HG02588 (cell line): ENCODE measurements around the gene CSNK2A3.
"Not testable (repeated sequence)": the region's sequence is repeated elsewhere in the genome, so short reads cannot be mapped to it uniquely, and the experiment has no call there.

ENCODE experiments used
- ATAC-seq: cut with Tn5 transposase; IDR thresholded peaks from one replicate; pipeline ENCODE4 v1.9.1; 2021; ENCODE audit warnings: mild to moderate bottlenecking, moderate library complexity; ENCODE audit not compliant: unreplicated experiment

The CSNK2A3 gene

DNA sequence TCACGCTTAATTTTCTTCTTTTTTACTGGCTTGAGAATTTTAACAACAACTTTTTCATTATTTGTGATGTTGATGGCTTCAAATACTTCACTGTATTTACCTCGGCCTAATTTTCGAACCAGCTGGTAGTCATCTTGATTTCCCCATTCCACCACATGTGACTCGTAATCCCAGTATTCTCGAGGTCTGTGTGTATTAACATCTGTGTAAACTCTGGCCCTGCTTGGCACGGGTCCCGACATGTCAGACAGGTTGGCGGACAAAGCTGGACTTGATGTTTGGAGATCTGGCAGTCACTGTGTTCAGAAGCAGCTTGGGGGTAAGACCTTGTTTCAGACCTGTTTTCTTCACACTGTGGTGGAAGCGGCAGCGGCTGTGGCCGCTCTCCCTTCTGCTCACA is at the start of gene CSNK2A3:
TSS of gene CSNK2A3 (minus strand) at position 373 of the 400 bp plus-strand sequence. CDS start at position 242, 131 bp downstream.
- ATAC-seq = not testable (repeated sequence)

DNA sequence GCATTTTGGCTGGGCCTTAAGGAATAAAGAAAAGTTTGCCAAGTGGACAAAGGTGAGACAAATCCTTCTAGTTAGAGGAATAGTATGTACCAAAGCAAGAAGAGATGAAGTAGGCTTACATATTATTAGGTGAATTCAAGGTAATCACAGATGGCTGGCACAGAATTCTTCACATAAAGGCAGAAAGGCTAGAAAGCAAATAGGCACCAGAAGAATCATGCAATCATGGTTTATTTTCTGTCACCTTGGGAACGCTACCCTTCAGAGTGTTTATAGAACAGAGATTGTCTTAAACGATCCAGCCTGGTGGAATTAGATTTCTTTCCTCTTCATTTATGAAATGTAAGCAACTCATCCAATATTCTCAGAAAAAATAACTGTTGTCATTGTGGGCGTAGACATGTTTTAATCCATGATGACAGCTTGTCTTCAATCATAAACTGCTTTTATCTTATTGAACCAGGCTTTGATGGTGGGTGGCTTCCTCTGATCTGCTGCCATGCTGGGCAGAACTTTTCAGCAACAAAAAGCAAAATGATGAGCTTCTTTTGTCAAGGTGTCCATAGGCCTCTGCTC is 49.0 kb upstream of the CSNK2A3 start:
- no peak for ATAC-seq

DNA sequence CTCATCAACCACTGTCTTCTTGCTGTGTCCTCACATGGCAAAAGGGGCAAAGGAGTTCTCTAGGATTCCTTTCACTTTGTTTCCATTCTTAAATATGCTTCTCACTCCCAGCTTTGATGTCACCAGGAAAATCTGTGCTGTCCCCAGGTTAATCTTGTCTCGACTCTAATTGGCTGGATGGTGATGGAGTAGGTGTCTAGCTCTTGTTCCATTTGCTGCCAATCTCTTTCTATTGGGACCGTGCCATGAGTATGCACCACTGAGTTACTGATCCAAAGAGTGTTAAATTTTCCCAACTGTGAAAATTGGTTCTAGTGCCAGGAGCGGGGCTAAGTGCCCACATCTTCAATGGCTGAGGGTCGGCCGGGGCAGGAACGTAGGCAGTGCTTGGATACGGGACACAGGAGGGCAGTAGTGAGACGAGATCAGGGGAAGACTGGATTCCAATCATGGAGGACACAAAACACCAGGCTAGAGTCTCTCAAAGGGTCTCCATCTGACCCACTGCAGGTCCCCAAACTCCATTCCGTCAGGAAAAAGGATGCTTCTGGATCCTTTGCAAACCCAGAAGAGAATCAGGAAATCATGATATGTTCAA is 47.7 kb upstream of the CSNK2A3 start:
- no peak for ATAC-seq

DNA sequence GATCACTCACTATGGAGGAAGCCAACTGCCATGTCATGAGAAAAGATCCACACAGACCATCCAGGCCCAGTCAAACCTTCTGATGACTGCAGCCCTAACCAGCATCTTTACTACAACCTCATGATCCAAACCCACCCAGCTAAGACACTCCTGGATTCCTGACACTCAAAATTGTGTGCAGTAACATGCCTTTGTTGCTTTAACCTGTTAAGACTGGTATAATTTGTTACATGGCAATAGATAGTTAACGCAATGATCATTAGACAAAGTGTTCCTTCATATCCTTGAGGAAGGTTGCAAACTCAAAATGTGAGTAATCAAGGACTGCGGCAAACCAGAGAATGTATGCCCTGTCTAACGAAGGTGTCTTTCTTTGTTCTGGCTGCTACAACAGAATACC is 47.1 kb upstream of the CSNK2A3 start:
- no peak for ATAC-seq

DNA sequence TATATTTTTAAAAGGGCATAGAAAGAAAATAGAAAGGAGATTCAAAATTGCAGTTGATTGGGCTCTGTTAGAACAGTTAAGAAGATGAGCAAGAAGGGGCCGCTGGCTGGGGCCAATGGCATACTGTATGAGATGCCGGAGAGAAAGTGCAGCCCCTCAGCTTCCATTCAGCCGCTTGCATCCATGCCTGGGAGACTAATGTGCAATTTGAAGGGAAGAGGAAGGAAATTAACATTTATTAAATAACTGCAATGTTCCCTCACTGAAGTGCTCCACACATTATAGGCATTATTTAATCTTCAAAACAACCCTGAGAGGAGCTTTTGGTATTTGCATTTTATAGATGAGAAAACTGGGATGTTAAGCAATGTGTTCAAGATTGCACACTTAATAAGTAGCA is 44.7 kb upstream of the CSNK2A3 start:
- ATAC-seq = no peak

DNA sequence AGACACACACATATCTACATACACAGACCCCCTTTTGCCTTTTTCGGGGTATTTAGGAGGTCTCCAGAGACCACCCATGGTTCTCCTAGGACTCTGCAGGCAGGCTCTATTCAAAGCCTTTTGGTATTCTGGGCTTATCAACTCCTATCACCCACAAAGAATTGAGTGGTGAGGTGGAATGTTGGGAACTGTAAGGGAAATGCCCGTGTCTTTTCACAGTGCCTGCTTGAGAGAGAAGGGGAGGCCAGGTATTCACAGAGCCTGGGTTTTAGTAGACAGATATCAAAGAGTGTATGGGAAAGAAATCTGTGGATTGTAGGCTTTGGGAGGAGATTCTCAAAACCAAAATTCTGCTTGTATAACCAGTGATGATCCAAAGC is 44.0 kb upstream of the CSNK2A3 start:
- ATAC-seq = no peak

DNA sequence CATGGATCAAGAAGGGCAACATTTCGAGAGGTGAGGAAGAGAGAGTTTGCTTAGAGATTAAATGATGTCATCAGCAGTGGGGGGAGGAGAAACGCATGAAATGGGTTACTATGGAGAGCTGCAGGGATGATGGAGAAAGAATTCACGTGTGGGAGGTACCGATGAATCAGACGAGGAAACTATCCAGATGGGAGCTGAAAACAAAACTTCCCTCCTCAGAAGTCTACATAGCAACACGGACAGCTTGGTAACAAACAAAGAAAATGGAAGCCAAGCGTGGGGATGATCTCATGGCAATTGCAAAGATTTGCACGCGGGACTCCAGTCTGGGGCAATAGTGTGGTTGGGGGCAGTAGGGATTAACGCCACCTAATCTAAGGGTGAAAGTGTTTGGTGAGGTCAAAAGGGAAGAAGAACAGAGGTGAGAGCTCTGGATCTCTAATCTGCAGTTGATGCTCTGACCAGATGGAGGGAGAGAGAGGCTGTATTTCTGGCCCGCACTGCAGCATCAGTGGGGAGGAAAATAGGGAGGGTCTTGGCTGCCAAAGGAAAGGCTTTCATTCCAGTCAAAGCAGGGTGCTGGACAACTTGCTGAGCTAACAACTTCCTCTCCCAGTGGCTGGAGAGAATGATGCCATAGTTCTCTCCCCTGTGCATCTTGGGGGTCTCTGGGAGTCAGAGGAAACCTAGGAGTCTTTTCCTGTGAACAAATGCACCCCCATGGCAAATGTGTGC is 43.4 kb upstream of the CSNK2A3 start:
- ATAC-seq = no peak

DNA sequence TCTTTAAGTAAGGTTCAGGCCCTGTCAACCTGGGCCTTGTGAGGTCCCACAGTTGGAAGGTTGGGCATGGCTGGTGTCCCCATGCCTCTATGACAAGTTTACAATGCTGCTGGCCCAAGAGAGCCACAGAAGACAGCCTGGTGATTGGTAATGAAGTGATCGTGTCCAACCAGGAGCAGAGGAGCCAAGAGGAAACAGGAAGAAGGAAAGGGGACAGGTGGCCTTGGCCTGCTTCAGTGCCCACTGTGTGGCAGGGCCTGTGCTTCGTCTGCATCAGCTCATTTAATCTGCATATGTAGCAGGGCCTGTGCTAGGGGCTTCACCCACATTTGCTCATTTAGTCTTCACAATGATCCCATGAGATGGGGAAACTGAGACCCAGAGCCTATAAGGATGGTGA is 42.1 kb upstream of the CSNK2A3 start:
- ATAC-seq = no peak

DNA sequence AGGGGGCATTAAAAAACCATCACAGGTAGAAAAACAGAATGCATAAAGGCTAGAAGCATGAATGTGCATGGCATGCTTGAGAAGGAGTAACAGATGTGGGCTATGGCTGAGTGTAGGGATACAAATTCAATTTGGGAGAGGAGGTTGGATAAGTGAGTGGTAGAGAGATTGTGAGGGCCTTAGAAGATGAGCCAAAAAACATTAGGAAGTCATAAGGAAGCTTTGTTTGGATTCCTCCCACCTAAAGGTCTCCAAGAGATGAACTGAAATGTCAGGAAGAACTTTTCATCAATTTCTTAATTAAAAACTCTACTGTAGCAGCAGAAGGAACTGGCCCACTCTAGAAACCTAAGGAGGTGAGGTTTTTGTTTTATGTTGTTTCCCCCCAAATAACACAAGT is 41.2 kb upstream of the CSNK2A3 start:
- no peak for ATAC-seq

DNA sequence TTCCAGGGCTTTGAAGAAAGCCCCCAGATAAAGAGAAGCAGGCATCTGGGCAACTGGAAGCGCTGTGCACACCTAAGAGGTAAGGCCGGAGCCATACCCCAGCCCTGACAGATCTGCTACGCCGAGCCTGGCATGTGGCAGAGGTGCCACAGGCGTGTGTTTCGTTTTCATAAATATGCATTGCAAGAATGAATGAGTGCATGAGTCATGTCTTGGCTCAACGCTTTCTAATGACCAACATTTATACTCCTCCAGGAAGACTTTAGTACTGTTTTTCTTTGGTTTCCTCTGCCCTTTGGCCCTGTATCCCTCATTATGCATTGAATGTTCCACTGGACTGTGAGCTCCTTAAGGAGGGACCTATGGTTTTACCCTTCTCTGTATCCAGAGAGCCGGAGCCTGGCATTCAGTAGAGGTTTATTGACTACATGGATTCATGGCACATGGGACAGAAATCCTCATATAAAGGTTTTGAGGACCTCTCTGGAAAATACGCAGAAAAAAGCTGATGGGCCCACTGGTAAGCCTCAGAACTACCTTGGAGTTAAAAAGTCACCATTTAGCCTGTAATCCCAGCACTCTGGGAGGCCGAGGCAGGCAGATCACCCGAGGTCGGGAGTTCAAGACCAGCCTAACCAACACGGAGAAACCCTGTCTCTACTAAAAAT is 38.9 kb upstream of the CSNK2A3 start:
- no peak for ATAC-seq

DNA sequence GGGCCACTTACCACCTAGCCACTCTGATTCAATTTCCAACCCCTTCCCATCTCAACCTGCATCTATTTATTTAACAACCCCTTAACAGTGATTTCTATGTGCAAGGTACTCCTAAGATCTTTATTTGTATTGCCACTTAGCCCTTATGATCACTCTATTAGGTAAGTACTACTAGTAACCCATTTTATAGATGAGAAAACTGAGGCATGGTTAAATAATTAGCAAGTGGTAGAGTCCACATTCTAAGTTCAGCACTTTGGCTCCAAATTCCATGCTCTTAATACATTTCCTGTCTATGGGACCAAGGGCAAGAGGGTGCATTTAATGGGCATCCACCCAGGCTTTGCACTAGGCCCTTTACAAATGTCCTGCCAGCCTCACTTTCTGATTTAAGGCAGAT is 38.1 kb upstream of the CSNK2A3 start:
- ATAC-seq = no peak

DNA sequence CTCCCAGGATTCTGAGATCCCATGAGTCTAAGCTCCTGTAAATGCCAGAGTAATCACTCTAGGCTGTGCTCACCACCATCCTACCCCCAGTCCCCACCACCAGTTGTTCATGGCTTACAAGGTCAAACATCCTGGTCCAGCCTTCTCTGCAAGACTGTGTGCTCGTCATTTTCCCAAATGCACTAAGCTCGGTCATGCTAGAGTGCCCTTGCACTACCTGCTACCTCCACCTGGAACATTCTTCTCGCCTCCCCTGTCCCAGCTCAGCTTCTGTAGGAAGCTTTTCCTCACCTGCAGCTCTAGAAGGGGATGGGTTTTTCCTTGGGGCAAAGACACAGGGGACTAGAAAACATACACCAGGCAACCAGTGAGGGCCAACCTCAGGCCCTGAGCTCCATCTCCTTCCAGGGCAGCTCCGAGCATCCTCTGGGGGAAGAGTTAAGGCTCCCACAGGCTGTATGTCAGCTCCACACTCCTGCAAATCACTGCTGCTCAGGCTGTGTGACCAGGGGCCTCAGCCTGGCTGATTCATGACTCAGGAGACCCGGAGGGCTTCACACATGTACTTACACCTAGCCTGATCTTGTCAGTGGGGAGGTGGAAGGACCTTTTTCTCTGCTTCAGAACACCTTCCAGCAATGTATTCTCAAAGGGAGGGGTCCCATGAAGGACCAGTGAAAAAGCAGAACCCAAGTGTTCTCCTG is 37.2 kb upstream of the CSNK2A3 start:
- no peak for ATAC-seq

DNA sequence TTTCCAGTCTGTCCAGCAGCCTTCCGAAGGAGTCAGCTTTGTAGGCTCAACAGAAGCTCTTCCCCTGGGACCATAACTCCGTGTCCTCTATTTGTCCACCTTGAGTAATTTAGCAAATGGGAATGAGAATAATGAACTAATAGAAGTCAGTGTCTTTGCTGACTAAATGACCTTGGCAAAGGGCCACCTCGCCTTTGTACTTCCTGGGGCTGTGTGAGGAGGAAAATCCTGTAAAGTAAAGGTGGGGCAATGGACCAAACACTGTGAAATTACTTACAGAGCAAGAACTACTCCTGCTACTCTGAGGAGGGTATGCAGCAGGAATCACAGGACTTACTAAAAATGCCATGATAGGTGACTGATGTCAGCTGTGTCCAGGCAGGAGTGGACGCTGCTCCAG is 36.2 kb upstream of the CSNK2A3 start:
- no peak for ATAC-seq

DNA sequence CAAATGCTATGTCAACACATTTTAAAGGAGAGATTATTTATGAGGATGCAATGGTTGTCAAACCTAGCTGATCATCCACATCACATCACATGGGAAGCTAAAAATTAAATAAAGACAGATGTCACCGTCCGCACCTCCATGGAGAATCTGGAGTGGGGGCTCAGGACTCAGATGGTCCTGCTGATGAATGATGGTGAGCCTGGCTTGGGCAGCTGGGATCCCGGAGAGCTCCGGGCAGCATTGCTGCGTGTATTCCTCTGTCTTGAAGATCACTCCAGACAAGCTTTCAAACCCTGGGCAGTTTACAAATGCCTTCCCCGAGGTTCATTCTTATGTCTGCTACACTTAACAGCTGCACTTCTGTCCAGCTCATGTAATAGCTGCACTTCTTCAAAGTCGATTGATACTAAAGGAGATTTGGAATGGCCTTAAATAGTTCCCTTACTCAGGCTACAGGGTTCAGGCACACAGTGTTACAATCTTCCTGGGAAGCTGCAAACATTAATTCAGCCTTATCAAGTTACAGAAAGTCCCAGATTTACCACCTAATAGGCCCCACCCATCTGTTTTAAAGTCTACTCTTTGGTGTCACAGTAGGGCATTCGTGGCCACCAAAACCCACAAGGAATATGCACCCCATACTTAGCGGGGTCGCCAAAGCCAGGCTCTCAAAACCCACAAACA is 34.7 kb upstream of the CSNK2A3 start:
- no peak for ATAC-seq

DNA sequence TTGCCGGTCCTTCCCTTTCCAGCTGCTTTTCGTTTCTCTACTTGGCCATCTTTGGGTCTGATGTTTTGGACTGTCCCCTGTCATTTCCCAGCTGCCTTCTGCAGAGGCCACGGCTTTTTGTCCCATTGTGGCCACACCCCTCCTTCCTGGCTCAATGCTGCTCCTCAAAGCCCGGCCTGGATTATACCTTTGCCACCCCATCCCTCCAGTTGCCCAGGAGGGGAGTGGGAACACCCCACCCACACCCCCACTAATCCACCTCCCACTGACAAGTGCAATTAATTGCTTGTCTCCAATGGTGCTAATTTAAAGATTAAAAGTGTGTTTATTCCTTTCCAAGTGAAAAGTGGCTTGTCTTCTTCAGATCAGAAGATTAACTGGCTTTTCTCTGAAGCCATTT is 34.2 kb upstream of the CSNK2A3 start:
- ATAC-seq = no peak

DNA sequence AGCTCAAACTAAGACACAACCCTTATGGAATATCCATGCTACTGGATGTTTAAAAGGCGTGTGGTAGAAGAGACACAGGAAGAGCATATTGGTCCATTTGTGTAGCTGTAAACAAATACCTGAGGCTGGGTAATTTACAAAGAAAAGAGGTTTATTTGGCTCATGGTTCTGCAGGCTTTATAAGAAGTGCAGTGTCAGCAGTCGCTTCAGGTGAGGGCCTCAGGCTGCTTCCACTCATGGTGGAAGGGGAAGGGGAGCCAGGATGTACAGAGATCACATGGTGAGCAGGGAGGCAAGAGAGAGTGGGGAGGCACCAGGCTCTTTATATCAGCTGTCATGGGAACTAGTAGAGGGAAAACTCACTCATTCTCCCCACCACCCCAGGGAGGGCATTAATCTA is 31.8 kb upstream of the CSNK2A3 start:
- ATAC-seq = no peak

DNA sequence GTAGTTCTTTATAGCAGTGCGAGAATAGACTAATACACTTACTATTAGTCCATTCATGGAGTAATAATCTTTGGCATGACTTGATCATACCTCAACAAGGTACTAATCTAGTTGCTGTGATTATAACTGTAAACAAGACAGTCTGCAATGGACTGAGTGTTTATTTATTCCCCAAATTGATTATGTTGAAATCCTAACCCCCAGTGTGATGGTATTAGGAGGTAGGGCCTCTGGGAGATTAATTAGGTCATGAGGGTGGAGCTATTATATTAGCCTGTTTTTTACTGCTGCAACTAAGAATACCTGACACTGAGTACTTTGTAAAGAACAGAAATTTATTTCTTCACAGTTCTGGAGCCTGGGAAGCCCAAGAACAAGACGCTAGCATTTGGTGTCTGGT is 30.9 kb upstream of the CSNK2A3 start:
- no peak for ATAC-seq

DNA sequence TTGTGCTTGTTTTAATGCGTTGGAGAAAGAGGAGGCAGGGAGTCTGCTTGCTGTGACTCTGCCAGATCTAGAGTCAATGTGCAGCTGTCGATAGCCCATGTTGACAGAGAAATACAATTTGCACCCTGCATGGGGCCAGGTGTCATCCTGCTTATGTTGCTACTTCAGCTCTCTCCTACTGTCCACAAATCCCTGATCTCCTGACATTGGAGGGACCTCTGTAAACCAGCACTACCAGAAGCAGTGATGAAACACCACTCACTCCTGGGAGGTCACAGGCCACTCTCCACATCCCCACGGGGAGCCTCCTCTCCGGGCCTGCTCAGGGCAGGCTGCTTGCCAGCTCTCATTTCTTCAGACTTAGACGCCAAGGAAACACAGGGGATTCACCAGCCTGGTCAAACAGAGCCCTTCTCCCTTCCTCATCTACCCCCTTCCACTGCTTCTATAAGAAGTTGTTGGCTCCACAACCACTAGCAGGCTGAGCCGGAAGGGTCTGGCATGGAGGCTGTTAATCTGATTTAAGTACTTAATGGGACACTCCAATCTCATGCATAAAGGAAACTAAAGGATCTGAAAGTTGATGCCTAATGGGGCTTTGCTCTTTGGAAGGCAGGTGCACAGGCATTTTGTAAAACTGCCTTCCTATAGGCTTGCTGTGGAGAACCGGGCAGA is 29.9 kb upstream of the CSNK2A3 start:
- no peak for ATAC-seq

DNA sequence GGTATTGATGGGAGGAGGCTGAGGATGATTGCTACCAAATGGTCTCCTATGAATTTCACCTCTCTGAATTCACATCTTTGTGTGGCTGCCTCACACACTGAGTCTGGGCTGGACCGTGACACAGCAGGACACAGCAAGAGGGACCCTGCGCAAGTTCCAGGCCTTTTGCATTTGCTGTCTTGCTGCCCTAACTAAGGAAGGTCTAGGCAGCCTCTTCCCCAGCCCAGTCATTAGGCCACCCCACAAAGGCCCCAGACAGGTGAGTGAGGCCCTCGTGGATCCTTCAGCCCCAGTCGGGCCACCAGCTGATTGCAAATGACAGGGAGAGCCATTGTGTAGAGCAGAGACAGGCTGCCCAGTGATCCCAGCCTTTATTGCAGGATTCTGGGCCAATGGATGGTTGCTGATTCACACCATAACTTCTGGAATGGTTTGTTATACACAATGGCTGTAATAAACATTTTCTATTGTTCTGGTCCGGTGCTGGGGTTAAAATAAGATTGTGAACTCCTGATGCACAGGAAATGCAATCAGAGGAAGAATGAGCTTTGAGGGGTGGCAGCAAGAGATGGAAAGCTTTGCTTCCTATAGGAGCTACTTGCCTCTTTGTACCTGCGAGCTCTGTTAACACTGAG is 28.5 kb upstream of the CSNK2A3 start:
- ATAC-seq = no peak

DNA sequence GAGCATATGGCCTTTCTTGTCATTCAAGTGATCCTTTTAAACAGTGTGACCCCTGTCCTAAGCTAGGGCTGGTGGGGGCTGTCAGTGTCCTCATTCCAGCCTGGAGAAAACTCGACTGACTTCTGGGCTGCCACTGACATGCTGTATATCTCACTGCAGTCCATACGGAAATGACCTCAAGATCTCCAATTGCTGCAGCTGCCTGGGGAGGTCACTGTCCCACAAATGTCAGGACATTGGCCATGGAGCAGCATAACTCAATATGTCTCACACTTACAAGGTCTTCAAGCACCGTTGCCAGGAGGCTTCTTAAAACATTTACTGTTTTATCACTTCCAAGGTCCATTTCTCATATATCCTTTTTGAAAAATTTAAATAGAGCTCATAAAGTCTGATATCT is 27.8 kb upstream of the CSNK2A3 start:
- no peak for ATAC-seq
